Gastroesophageal sphincter (tissue), 4 donors: Measurements from ENCODE around the gene SEC22B. TPM values are rescaled to one million over a fixed set of nuclear protein-coding genes. Genes with fewer than 3 reads are reported as not detected.
A peak's percentile ranks its signal among the peaks of the same experiment; 100 is the strongest.
"Not testable (repeated sequence)": the region's sequence is repeated elsewhere in the genome, so short reads cannot be mapped to it uniquely, and the experiment has no call there.

ENCODE experiments used
- ATAC-seq: fragments of 150-250 bp; one replicate; pipeline ENCODE4 v1.9.1; 2016; ENCODE audit warnings: mild to moderate bottlenecking, moderate library complexity
- H3K27ac ChIP-seq, 4 donors: fragments of 200-600 bp; sonication (generic) in 3 of 4; 1 replicate in 3 of 4; 2 replicates in 1 of 4; pipeline ENCODE4 v1.5.1; 2016 to 2019
- H3K27me3 ChIP-seq: fragments of 200-600 bp; sonication (generic); one replicate; pipeline ENCODE4 v1.5.1; 2019
- H3K36me3 ChIP-seq, 2 donors: fragments of 200-600 bp; sonication (generic); one replicate each; pipeline ENCODE4 v1.5.1; 2019; ENCODE audit warnings: control low read depth in 1 of 2
- H3K4me1 ChIP-seq, 3 donors: fragments of 200-600 bp; sonication (generic); 1 replicate in 2 of 3; 2 replicates in 1 of 3; pipeline ENCODE4 v1.5.1; 2016 to 2019; ENCODE audit warnings: control low read depth in 2 of 3
- H3K4me3 ChIP-seq, 2 donors: fragments of 200-600 bp; sonication (generic); one replicate each; pipeline ENCODE4 v1.5.1; 2019; ENCODE audit warnings: mild to moderate bottlenecking in 1 of 2, moderate library complexity in 1 of 2
- H3K9me3 ChIP-seq, 3 donors: fragments of 200-600 bp; sonication (generic); one replicate each; pipeline ENCODE4 v1.5.1; 2017 to 2019; ENCODE audit warnings: control low read depth in 2 of 3
- EP300 ChIP-seq: sonication (generic); formaldehyde crosslinking; IDR thresholded peaks from one replicate; pipeline ENCODE4 v1.6.1; 2017; ENCODE audit warnings: antibody characterized with exemption, mild to moderate bottlenecking
- POLR2A ChIP-seq, 2 donors: fragments of 450-650 bp; IDR thresholded peaks; one replicate each; pipeline ENCODE4 v1.6.1; 2017; ENCODE audit warnings: antibody characterized with exemption in 2 of 2, mild to moderate bottlenecking in 2 of 2, moderate library complexity in 1 of 2
- POLR2AphosphoS5 ChIP-seq: sonication (generic); formaldehyde crosslinking; IDR thresholded peaks from one replicate; pipeline ENCODE4 v1.6.1; 2017; ENCODE audit warnings: antibody characterized with exemption
- WGBS, 2 donors: methylation state at CpG; one replicate each; pipeline ENCODE4 v1.1.5; 2018; ENCODE audit warnings: low coverage in 1 of 2; 5-methylcytosine and 5-hydroxymethylcytosine counted together
- total RNA-seq, 4 donors: library from RNA; depleted of rRNA; stranded (reverse); fragments of >200 nt; gene quantifications; one replicate each; pipeline ENCODE4 v1.1.0, GENCODE V29; 2016

The SEC22B gene
- total RNA-seq, 4 donors from 2014 or later = 25.4 to 38.8 (median 26.0) TPM

- 90 to 93% methylated on average over 2 of the region's 2 CpGs for WGBS, 2 donors
- no peak for TF ChIP-seq POLR2A (IDR thresholded peaks at IDR 0.05)
- TF ChIP-seq POLR2AphosphoS5 = no peak
- TF ChIP-seq EP300 = no peak
- H3K27ac ChIP-seq = no peak overlapping the region
Observed at GRCh38 chr1:120133228-120133927, 42.9 kb downstream of the SEC22B start.

GRCh38 chr1:120132406-120132763, 43.9 kb downstream of the SEC22B start:
- not testable (repeated sequence) for H3K9me3 ChIP-seq, ATAC-seq, H3K36me3 ChIP-seq, H3K27me3 ChIP-seq, H3K4me3 ChIP-seq, H3K4me1 ChIP-seq
- 49 to 67% methylated on average over 2 of the region's 2 CpGs for WGBS, 2 donors
- peak overlapping the region in 1 of 4 donors; percentile 41 for H3K27ac ChIP-seq

More at GRCh38 chr1:120133228-120133927, 42.9 kb downstream of the SEC22B start:
- Histone ChIP-seq H3K36me3 (no peaks in the 10 kb centered on the region), H3K9me3 (no peaks in the 10 kb centered on the region), H3K4me1 (no peaks in the 10 kb centered on the region), H3K27me3 (no peaks in the 10 kb centered on the region), H3K4me3 (no peak overlapping the region)
- no peak for ATAC-seq

GRCh38 chr1:120131611-120132405, 44.5 kb downstream of the SEC22B start:
- peak; percentile 89 for ATAC-seq
- H3K27me3 ChIP-seq, H3K9me3 ChIP-seq, H3K36me3 ChIP-seq, H3K4me3 ChIP-seq, H3K4me1 ChIP-seq: not testable (repeated sequence)
- 7 to 22% methylated on average over 3 to 5 of the region's 10 CpGs for WGBS, 2 donors
- H3K27ac ChIP-seq = peak overlapping the region in 1 of 4 donors; percentile 41

- H3K4me3 ChIP-seq, H3K9me3 ChIP-seq, H3K4me1 ChIP-seq, ATAC-seq, H3K36me3 ChIP-seq, H3K27ac ChIP-seq, H3K27me3 ChIP-seq: not testable (repeated sequence)
- no CpG with 5 or more reads among the region's 1 CpG for WGBS, 2 donors
Observed at GRCh38 chr1:120127921-120128320, 48.4 kb downstream of the SEC22B start.

GRCh38 chr1:120126216-120126615, 50.1 kb downstream of the SEC22B start:
- not testable (repeated sequence) for ATAC-seq, H3K9me3 ChIP-seq, H3K4me3 ChIP-seq, H3K36me3 ChIP-seq, H3K4me1 ChIP-seq, H3K27ac ChIP-seq, H3K27me3 ChIP-seq
- WGBS, 2 donors = no CpG with 5 or more reads among the region's 6 CpGs

- no CpG with 5 or more reads among the region's 1 CpG for WGBS, 2 donors
- not testable (repeated sequence) for H3K36me3 ChIP-seq, H3K9me3 ChIP-seq, H3K4me3 ChIP-seq, H3K27me3 ChIP-seq, H3K27ac ChIP-seq, H3K4me1 ChIP-seq, ATAC-seq
Observed at GRCh38 chr1:120124628-120125027, 51.7 kb downstream of the SEC22B start.

- WGBS, 2 donors = 75 to 87% methylated on average over 4 of the region's 4 CpGs
Observed at GRCh38 chr1:120123813-120124510, 52.4 kb downstream of the SEC22B start.

GRCh38 chr1:120122262-120122893, 53.9 kb downstream of the SEC22B start:
- H3K27me3 ChIP-seq, H3K9me3 ChIP-seq, H3K27ac ChIP-seq, H3K4me3 ChIP-seq, H3K36me3 ChIP-seq, H3K4me1 ChIP-seq, ATAC-seq: not testable (repeated sequence)
- WGBS, 2 donors = no CpG with 5 or more reads among the region's 5 CpGs

More at GRCh38 chr1:120123813-120124510, 52.4 kb downstream of the SEC22B start:
- H3K4me1 ChIP-seq, H3K27ac ChIP-seq, H3K4me3 ChIP-seq, H3K27me3 ChIP-seq, H3K9me3 ChIP-seq, H3K36me3 ChIP-seq: not testable (repeated sequence)
- peak; percentile 55 for ATAC-seq

- H3K9me3 ChIP-seq, H3K36me3 ChIP-seq, H3K4me1 ChIP-seq, ATAC-seq, H3K4me3 ChIP-seq, H3K27me3 ChIP-seq, H3K27ac ChIP-seq: not testable (repeated sequence)
- whole genome bisulfite sequencing, 2 donors = 89% methylated on average over 1 of the region's 1 CpG; no CpG with 5 or more reads in 1 of the 2 donors
Observed at GRCh38 chr1:120121830-120122229, 54.5 kb downstream of the SEC22B start.

GRCh38 chr1:120120525-120120924, 55.8 kb downstream of the SEC22B start:
- H3K9me3 ChIP-seq, H3K4me1 ChIP-seq, H3K27ac ChIP-seq, H3K36me3 ChIP-seq, H3K4me3 ChIP-seq, ATAC-seq, H3K27me3 ChIP-seq: not testable (repeated sequence)
- 100% methylated on average over 1 of the region's 4 CpGs; no CpG with 5 or more reads in 1 of the 2 donors for WGBS, 2 donors

GRCh38 chr1:120117371-120118177, 58.7 kb downstream of the SEC22B start:
- H3K27ac ChIP-seq, H3K9me3 ChIP-seq, H3K36me3 ChIP-seq, H3K4me3 ChIP-seq, H3K27me3 ChIP-seq, H3K4me1 ChIP-seq: not testable (repeated sequence)
- peak; percentile 31 for ATAC-seq
- 44% methylated on average over 2 of the region's 4 CpGs; no CpG with 5 or more reads in 1 of the 2 donors for WGBS, 2 donors

GRCh38 chr1:120116094-120116493, 60.2 kb downstream of the SEC22B start:
- not testable (repeated sequence) for H3K36me3 ChIP-seq, H3K4me1 ChIP-seq, H3K4me3 ChIP-seq, ATAC-seq, H3K27ac ChIP-seq, H3K9me3 ChIP-seq, H3K27me3 ChIP-seq
- 69% methylated on average over 2 of the region's 2 CpGs; no CpG with 5 or more reads in 1 of the 2 donors for WGBS, 2 donors
